Osteocyte (in vitro differentiated cells): ENCODE measurements around the gene RTN4R. TPM values are rescaled to one million over a fixed set of nuclear protein-coding genes. Genes with fewer than 3 reads are reported as not detected.

Source experiments
- DNase-seq: peaks from one replicate; pipeline ENCODE4 v3.0.0; 2021; ENCODE audit warnings: mixed read lengths; ENCODE audit not compliant: unreplicated experiment; ENCODE audit errors: extremely low spot score
- H3K27ac Mint-ChIP-seq: one replicate; pipeline ENCODE4 v1.8.0; 2021; ENCODE audit warnings: mild to moderate bottlenecking, mixed read lengths; ENCODE audit not compliant: unreplicated experiment
- H3K27me3 Mint-ChIP-seq: one replicate; pipeline ENCODE4 v1.8.0; 2021; ENCODE audit warnings: mixed read lengths; ENCODE audit not compliant: unreplicated experiment
- H3K36me3 Mint-ChIP-seq: one replicate; pipeline ENCODE4 v1.8.0; 2021; ENCODE audit warnings: mixed read lengths; ENCODE audit not compliant: unreplicated experiment
- H3K4me1 Mint-ChIP-seq: one replicate; pipeline ENCODE4 v1.8.0; 2021; ENCODE audit warnings: mixed read lengths; ENCODE audit not compliant: unreplicated experiment
- H3K4me3 Mint-ChIP-seq: one replicate; pipeline ENCODE4 v1.8.0; 2021; ENCODE audit warnings: mild to moderate bottlenecking, moderate library complexity, mixed read lengths; ENCODE audit not compliant: unreplicated experiment
- H3K9me3 Mint-ChIP-seq: one replicate; pipeline ENCODE4 v1.8.0; 2021; ENCODE audit warnings: mixed read lengths; ENCODE audit not compliant: unreplicated experiment
- CTCF ChIP-seq: fragments of 200-600 bp; sonication (generic); IDR thresholded peaks from 2 replicates; pipeline ENCODE4 v1.5.0; 2021; ENCODE audit warnings: antibody characterized with exemption, mild to moderate bottlenecking, moderate library complexity
- total RNA-seq: library from RNA; stranded (reverse); gene quantifications from 2 replicates; pipeline ENCODE4 v1.2.1, GENCODE V29; 2021

The RTN4R gene
- total RNA-seq, 1 donor from 2014 or later: 1.5 TPM

- no peak overlapping the region for H3K27ac Mint-ChIP-seq
- H3K4me3 Mint-ChIP-seq: no peak overlapping the region
- peaks cover 2% of the 10 kb centered on the region for H3K4me1 Mint-ChIP-seq
- no peak for DNase-seq
- no peaks in the 10 kb centered on the region for H3K27me3 Mint-ChIP-seq
- H3K36me3 Mint-ChIP-seq: no peaks in the 10 kb centered on the region
- H3K9me3 Mint-ChIP-seq: no peaks in the 10 kb centered on the region
- TF ChIP-seq CTCF: no peak
These were observed 43.0 kb downstream of the RTN4R start for GRCh38 chr22:20224917-20225692.

- Mint-ChIP-seq H3K36me3 (no peaks in the 10 kb centered on the region), H3K27me3 (peaks cover 2% of the 10 kb centered on the region), H3K27ac (no peak overlapping the region), H3K4me1 (no peaks in the 10 kb centered on the region), H3K9me3 (no peaks in the 10 kb centered on the region), H3K4me3 (no peak overlapping the region)
- TF ChIP-seq CTCF: no peak
- no peak for DNase-seq
These were observed 43.9 kb downstream of the RTN4R start for GRCh38 chr22:20224256-20224626.

DNA sequence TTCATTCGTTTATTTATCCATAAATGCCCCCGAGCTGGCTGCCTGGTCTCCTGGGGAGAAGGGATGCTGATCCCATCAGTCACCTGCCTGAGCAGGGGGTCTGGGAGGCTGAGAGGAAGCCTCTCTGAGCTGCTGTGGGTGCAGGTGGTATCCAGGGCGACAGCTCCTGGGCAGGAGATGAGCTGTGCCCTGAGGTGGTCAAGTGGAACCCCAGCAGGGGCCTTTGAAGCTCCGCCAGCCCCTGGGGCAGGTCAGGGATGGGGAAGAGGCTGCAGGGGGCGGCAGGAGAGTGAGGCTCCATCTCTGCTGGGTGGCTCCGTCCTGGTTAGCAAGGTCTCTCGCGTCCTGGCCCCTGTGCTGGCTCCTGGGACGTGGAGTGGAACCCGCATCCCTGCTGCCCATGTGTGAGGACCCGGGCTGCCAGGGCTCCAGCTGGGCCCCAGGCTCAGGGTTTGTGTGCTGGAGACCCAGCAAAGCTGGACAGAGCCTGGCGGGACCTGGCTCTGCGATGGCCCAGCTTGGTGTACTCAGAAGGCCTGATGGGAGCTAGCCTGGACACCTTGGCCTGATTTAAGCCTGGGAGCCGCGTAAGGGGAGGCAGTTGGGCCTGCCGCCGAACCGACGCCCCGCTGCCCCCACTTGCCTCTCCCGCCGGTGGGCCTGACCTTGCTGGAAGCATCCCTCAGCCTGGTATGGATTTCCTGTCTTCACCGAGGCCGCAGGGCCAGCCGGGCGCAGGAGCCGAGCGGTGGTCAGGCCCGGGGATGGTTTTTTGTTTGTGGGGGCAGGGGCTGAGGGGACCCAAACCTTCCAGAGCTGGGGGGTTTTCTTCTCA, 44.5 kb downstream of the RTN4R start:
- Mint-ChIP-seq H3K27ac (no peak overlapping the region), H3K9me3 (no peaks in the 10 kb centered on the region), H3K36me3 (no peaks in the 10 kb centered on the region), H3K4me1 (no peaks in the 10 kb centered on the region), H3K27me3 (peaks cover 4% of the 10 kb centered on the region), H3K4me3 (no peak overlapping the region)
- DNase-seq: no peak
- TF ChIP-seq CTCF: no peak

GRCh38 chr22:20222764-20223420, 45.2 kb downstream of the RTN4R start:
- no peak overlapping the region for H3K27ac Mint-ChIP-seq
- no peak overlapping the region for H3K4me3 Mint-ChIP-seq
- no peak for TF ChIP-seq CTCF
- no peaks in the 10 kb centered on the region for H3K36me3 Mint-ChIP-seq
- H3K9me3 Mint-ChIP-seq: no peaks in the 10 kb centered on the region
- H3K27me3 Mint-ChIP-seq: peaks cover 8% of the 10 kb centered on the region
- H3K4me1 Mint-ChIP-seq: no peaks in the 10 kb centered on the region
- DNase-seq: no peak
